Fibroblast of skin of back (primary cell): ENCODE data around the gene ANKRD29.
A peak's percentile ranks its signal among the peaks of the same experiment; 100 is the strongest.
"Not testable (repeated sequence)": the region's sequence is repeated elsewhere in the genome, so short reads cannot be mapped to it uniquely, and the experiment has no call there.

ENCODE experiments used
- DNase-seq: peaks from one replicate; pipeline ENCODE4 v3.0.0-alpha.2; 2013

The ANKRD29 gene

GRCh38 chr18:23613091-23613475 is 49.6 kb downstream of the ANKRD29 start:
- DNase-seq = not testable (repeated sequence)

GRCh38 chr18:23612434-23613090 is 50.1 kb downstream of the ANKRD29 start:
- DNase-seq = no peak

GRCh38 chr18:23609390-23610023 is 53.2 kb downstream of the ANKRD29 start:
- DNase-seq = no peak

GRCh38 chr18:23608211-23608610 is 54.5 kb downstream of the ANKRD29 start:
- no peak for DNase-seq

- DNase-seq = no peak
These were observed 56.8 kb downstream of the ANKRD29 start for GRCh38 chr18:23605941-23606340.

GRCh38 chr18:23599809-23600208 is 62.9 kb downstream of the ANKRD29 start:
- peak; percentile 27 for DNase-seq

- no peak for DNase-seq
These were observed 66.5 kb downstream of the ANKRD29 start for GRCh38 chr18:23596183-23596582.

- no peak for DNase-seq
These were observed 67.1 kb downstream of the ANKRD29 start for GRCh38 chr18:23595591-23595990.

GRCh38 chr18:23593720-23594119 is 69.0 kb downstream of the ANKRD29 start:
- DNase-seq = peak; percentile 81

- no peak for DNase-seq
These were observed 69.8 kb downstream of the ANKRD29 start for GRCh38 chr18:23592911-23593310.

GRCh38 chr18:23591011-23591410 is 71.7 kb downstream of the ANKRD29 start:
- no peak for DNase-seq

GRCh38 chr18:23588836-23589560 is 73.7 kb downstream of the ANKRD29 start:
- DNase-seq = peak; percentile 40

- DNase-seq = no peak
These were observed 75.5 kb downstream of the ANKRD29 start for GRCh38 chr18:23587220-23587642.

- DNase-seq = peak; percentile 97
These were observed 76.2 kb downstream of the ANKRD29 start, which contains the start of gene NPC1 for GRCh38 chr18:23586249-23587196. NPC1 (minus strand) TSS chr18:23586506; CDS start chr18:23586343, 163 bp downstream.

GRCh38 chr18:23585897-23586248 is 76.8 kb downstream of the ANKRD29 start:
- DNase-seq = no peak

GRCh38 chr18:23585007-23585871 is 77.5 kb downstream of the ANKRD29 start:
- peak; percentile 34 for DNase-seq

GRCh38 chr18:23584019-23584983 is 78.4 kb downstream of the ANKRD29 start:
- no peak for DNase-seq

GRCh38 chr18:23583071-23583865 is 79.4 kb downstream of the ANKRD29 start:
- no peak for DNase-seq

- DNase-seq = peak; percentile 56
These were observed 81.9 kb downstream of the ANKRD29 start for GRCh38 chr18:23580677-23581367.
